WERI-Rb-1 (cell line): ENCODE measurements around the gene STEAP4.

Experiments used
- DNase-seq: peaks from one replicate; pipeline ENCODE4 v3.0.0-alpha.2; 2020
- H3K27ac ChIP-seq: fragments of 250-450 bp; sonication (Bioruptor Pico); 2 replicates; pipeline ENCODE4 v1.5.1; 2020; ENCODE audit warnings: mild to moderate bottlenecking, moderate library complexity
- H3K27me3 ChIP-seq: fragments of 250-450 bp; sonication (Bioruptor Pico); 2 replicates; pipeline ENCODE4 v1.5.1; 2021; ENCODE audit warnings: mild to moderate bottlenecking, low read depth, moderate library complexity; ENCODE audit not compliant: insufficient read depth, severe bottlenecking
- H3K36me3 ChIP-seq: fragments of 250-450 bp; sonication (Bioruptor Pico); 2 replicates; pipeline ENCODE4 v1.5.1; 2020; ENCODE audit warnings: mild to moderate bottlenecking, moderate library complexity
- H3K4me3 ChIP-seq: 2 replicates; pipeline ENCODE4 v1.5.1; 2011; ENCODE audit warnings: low read depth, mild to moderate bottlenecking, control low read depth, low read length
- H3K9me3 ChIP-seq: fragments of 250-450 bp; sonication (Bioruptor Pico); 2 replicates; pipeline ENCODE4 v1.5.1; 2021; ENCODE audit warnings: mild to moderate bottlenecking, moderate library complexity; ENCODE audit not compliant: severe bottlenecking
- CTCF ChIP-seq: IDR thresholded peaks from 2 replicates; pipeline ENCODE4 v1.5.1; 2011; ENCODE audit warnings: low read depth, mild to moderate bottlenecking, control low read depth, inconsistent platforms, low read length

STEAP4 gene

GRCh38 chr7:88233828-88234227, 72.9 kb downstream of the STEAP4 start:
- no peak for DNase-seq
- no peaks in the 10 kb centered on the region for H3K27me3 ChIP-seq
- H3K27ac ChIP-seq: no peak overlapping the region

GRCh38 chr7:88230646-88231045, 76.0 kb downstream of the STEAP4 start:
- Histone ChIP-seq H3K27ac (no peak overlapping the region), H3K9me3 (no peaks in the 10 kb centered on the region), H3K27me3 (no peaks in the 10 kb centered on the region), H3K4me3 (no peak overlapping the region), H3K36me3 (no peaks in the 10 kb centered on the region)
- DNase-seq: no peak
- TF ChIP-seq CTCF: no peak

More at GRCh38 chr7:88233828-88234227, 72.9 kb downstream of the STEAP4 start:
- H3K4me3 ChIP-seq: no peak overlapping the region
- TF ChIP-seq CTCF: no peak
- H3K9me3 ChIP-seq: no peaks in the 10 kb centered on the region
- no peaks in the 10 kb centered on the region for H3K36me3 ChIP-seq

DNA sequence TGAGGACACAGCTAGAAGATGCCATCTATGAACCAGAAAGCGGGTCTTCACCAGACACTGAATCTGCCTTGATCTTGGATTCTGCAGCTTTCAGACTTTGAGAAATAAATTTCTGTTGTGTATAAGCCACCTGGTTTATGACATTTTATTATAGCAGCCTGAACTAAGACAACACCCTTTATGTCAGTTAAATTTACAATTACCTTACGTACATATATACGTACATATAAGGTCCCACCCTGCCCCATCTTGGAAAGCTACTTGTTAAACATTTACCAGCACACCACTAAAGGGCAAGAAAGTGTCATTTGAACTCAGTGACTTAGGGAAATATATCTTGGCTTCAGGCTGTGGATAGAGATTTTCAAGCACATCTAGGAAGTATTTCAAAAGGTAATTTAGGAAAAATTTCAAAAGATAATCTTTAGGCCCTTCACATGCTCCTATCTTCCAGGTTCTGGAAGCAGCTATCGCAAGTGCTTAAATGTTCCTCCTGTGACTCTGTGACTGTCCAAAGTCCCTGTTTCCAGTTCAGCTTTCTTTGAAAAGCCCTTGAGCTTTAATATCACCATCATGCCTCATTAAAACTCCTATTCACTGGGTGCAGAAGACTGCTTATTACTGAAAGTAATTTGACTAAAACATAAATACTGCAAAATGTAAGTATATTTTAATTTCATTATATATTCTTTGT, 77.2 kb downstream of the STEAP4 start:
- Histone ChIP-seq H3K27me3 (no peaks in the 10 kb centered on the region), H3K27ac (no peak overlapping the region)

GRCh38 chr7:88226886-88227516, 79.7 kb downstream of the STEAP4 start:
- H3K9me3 ChIP-seq: no peaks in the 10 kb centered on the region
- no peak for DNase-seq
- H3K27ac ChIP-seq: no peak overlapping the region
- TF ChIP-seq CTCF: no peak
- no peaks in the 10 kb centered on the region for H3K36me3 ChIP-seq
- H3K27me3 ChIP-seq: no peaks in the 10 kb centered on the region
- H3K4me3 ChIP-seq: no peak overlapping the region

More for the DNA sequence above, 77.2 kb downstream of the STEAP4 start:
- no peak for DNase-seq
- no peaks in the 10 kb centered on the region for H3K9me3 ChIP-seq
- no peaks in the 10 kb centered on the region for H3K36me3 ChIP-seq
- TF ChIP-seq CTCF: no peak
- H3K4me3 ChIP-seq: no peak overlapping the region

DNA sequence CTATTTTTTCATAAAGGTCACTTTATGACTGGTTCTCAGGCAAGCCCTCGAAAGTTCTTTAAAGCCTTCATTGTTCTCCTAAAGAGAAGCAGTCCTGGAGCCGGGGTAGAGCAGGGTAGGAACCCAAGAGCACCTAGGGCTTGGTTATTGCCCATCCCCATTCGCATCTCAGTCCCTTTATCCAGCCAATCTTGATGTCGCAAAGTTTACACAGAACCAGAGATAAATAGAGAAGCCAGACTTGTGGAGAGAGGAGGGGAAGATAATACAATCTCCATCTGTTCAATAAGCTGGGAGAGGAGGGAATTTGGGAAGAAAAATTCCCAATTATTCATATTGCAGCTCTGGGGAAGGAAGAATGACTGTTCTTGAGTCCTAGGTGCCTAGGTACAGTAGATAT, 80.5 kb downstream of the STEAP4 start:
- Histone ChIP-seq H3K4me3 (no peak overlapping the region), H3K27ac (no peak overlapping the region), H3K27me3 (no peaks in the 10 kb centered on the region), H3K9me3 (no peaks in the 10 kb centered on the region), H3K36me3 (no peaks in the 10 kb centered on the region)
- no peak for TF ChIP-seq CTCF
- DNase-seq: no peak
